ENCODE results near the gene PXN.

- no peak for TF ChIP-seq RNF2 (IDR thresholded peaks at IDR 0.05; ENCODE audit: borderline replicate concordance, low read depth)
- TF ChIP-seq CTCF (IDR thresholded peaks at IDR 0.05), result no peak; the same call in 2 of the 3 replicates
- peak; percentile 96 for TF ChIP-seq POLR2A (IDR thresholded peaks at IDR 0.05; ENCODE audit: low read length)
- TF ChIP-seq CHD2 (IDR thresholded peaks at IDR 0.05; ENCODE audit: low read length, partially characterized antibody), result peak; percentile 63
- no peak for TF ChIP-seq EP300 (IDR thresholded peaks at IDR 0.05)
These were observed 27.4 kb upstream of the PXN start, which contains the start of gene RNU4-1 for GRCh38 chr12:120292661-120293531.

All from A549 (cell line).